ENCODE results near the gene EIF4E2.

The EIF4E2 gene

GRCh38 chr2:232604535-232604934 is 54.0 kb downstream of the EIF4E2 start:
- no peak for DNase-seq
- H3K27me3 ChIP-seq (replicated peaks; ENCODE audit: insufficient read depth, low read length), result no peaks in the 10 kb centered on the region
- no peaks in the 10 kb centered on the region for H3K79me2 ChIP-seq (ENCODE audit: low read length)
- H3F3A ChIP-seq (ENCODE audit: insufficient read depth, low read length), result no peaks in the 10 kb centered on the region
- no peak overlapping the region for H3K4me3 ChIP-seq (ENCODE audit: low read length)
- H3K9me2 ChIP-seq (replicated peaks; ENCODE audit: insufficient read depth, low read length), result no peaks in the 10 kb centered on the region
- H3K4me2 ChIP-seq (ENCODE audit: low read depth, low read length), result no peak overlapping the region
- no peaks in the 10 kb centered on the region for H3K4me1 ChIP-seq (ENCODE audit: low read length)
- H3K9ac ChIP-seq (ENCODE audit: low read length), result no peak overlapping the region
- no peak for TF ChIP-seq EZH2phosphoT487 (IDR thresholded peaks at IDR 0.05; ENCODE audit: low read length)
- H3K27ac ChIP-seq (ENCODE audit: low read length), result no peak overlapping the region
- no peaks in the 10 kb centered on the region for H4K20me1 ChIP-seq (ENCODE audit: insufficient read depth, low read length)
- H3K9me3 ChIP-seq (replicated peaks; ENCODE audit: insufficient read depth, low read length), result no peaks in the 10 kb centered on the region
- no peaks in the 10 kb centered on the region for H3K36me3 ChIP-seq (replicated peaks; ENCODE audit: insufficient read depth, low read length)
- H2AFZ ChIP-seq (ENCODE audit: low read length), result no peak overlapping the region

GRCh38 chr2:232607011-232607410 is 56.5 kb downstream of the EIF4E2 start:
- H3K27ac ChIP-seq (ENCODE audit: low read length), result no peak overlapping the region
- no peaks in the 10 kb centered on the region for H3K36me3 ChIP-seq (replicated peaks; ENCODE audit: insufficient read depth, low read length)
- no peak overlapping the region for H3K4me3 ChIP-seq (ENCODE audit: low read length)
- no peaks in the 10 kb centered on the region for H3K9me3 ChIP-seq (replicated peaks; ENCODE audit: insufficient read depth, low read length)
- H3K27me3 ChIP-seq (replicated peaks; ENCODE audit: insufficient read depth, low read length), result no peaks in the 10 kb centered on the region
- TF ChIP-seq EZH2phosphoT487 (IDR thresholded peaks at IDR 0.05; ENCODE audit: low read length) (no peak), CTCF (IDR thresholded peaks at IDR 0.05; ENCODE audit: low read length) (no peak), EZH2 (optimal IDR thresholded peaks at IDR 0.05; ENCODE audit: low read depth, low read length) (no peak)
- no peaks in the 10 kb centered on the region for H3K79me2 ChIP-seq (ENCODE audit: low read length)
- H4K20me1 ChIP-seq (ENCODE audit: insufficient read depth, low read length), result no peaks in the 10 kb centered on the region
- H3K9me2 ChIP-seq (replicated peaks; ENCODE audit: insufficient read depth, low read length), result no peaks in the 10 kb centered on the region
- H3K9ac ChIP-seq (ENCODE audit: low read length), result no peak overlapping the region
- no peak overlapping the region for H3K4me2 ChIP-seq (ENCODE audit: low read depth, low read length)
- no peak overlapping the region for H2AFZ ChIP-seq (ENCODE audit: low read length)
- no peak for DNase-seq
- no peaks in the 10 kb centered on the region for H3K4me1 ChIP-seq (ENCODE audit: low read length)
- no peaks in the 10 kb centered on the region for H3F3A ChIP-seq (ENCODE audit: insufficient read depth, low read length)

GRCh38 chr2:232609607-232610006 is 59.1 kb downstream of the EIF4E2 start:
- Histone ChIP-seq H3F3A (ENCODE audit: insufficient read depth, low read length) (no peaks in the 10 kb centered on the region), H3K36me3 (replicated peaks; ENCODE audit: insufficient read depth, low read length) (no peaks in the 10 kb centered on the region), H3K27ac (ENCODE audit: low read length) (no peak overlapping the region), H3K4me3 (ENCODE audit: low read length) (no peak overlapping the region), H3K9ac (ENCODE audit: low read length) (no peak overlapping the region), H2AFZ (ENCODE audit: low read length) (no peak overlapping the region), H3K79me2 (ENCODE audit: low read length) (no peaks in the 10 kb centered on the region), H3K27me3 (replicated peaks; ENCODE audit: insufficient read depth, low read length) (no peaks in the 10 kb centered on the region), H3K4me2 (ENCODE audit: low read depth, low read length) (no peak overlapping the region), H3K9me2 (replicated peaks; ENCODE audit: insufficient read depth, low read length) (no peaks in the 10 kb centered on the region), H4K20me1 (ENCODE audit: insufficient read depth, low read length) (no peaks in the 10 kb centered on the region), H3K9me3 (replicated peaks; ENCODE audit: insufficient read depth, low read length) (no peaks in the 10 kb centered on the region), H3K4me1 (ENCODE audit: low read length) (no peaks in the 10 kb centered on the region)
- TF ChIP-seq EZH2phosphoT487 (IDR thresholded peaks at IDR 0.05; ENCODE audit: low read length), result no peak
- TF ChIP-seq CTCF (IDR thresholded peaks at IDR 0.05; ENCODE audit: low read length), result no peak
- no peak for TF ChIP-seq EZH2 (optimal IDR thresholded peaks at IDR 0.05; ENCODE audit: low read depth, low read length)
- no peak for DNase-seq

- no peaks in the 10 kb centered on the region for H3K4me1 ChIP-seq (ENCODE audit: low read length)
- H4K20me1 ChIP-seq (ENCODE audit: insufficient read depth, low read length), result no peaks in the 10 kb centered on the region
- no peak for DNase-seq
- H2AFZ ChIP-seq (ENCODE audit: low read length), result no peak overlapping the region
- no peak overlapping the region for H3K27ac ChIP-seq (ENCODE audit: low read length)
- H3K36me3 ChIP-seq (replicated peaks; ENCODE audit: insufficient read depth, low read length), result no peaks in the 10 kb centered on the region
- no peaks in the 10 kb centered on the region for H3F3A ChIP-seq (ENCODE audit: insufficient read depth, low read length)
- no peaks in the 10 kb centered on the region for H3K9me2 ChIP-seq (replicated peaks; ENCODE audit: insufficient read depth, low read length)
- no peak overlapping the region for H3K4me3 ChIP-seq (ENCODE audit: low read length)
- H3K9me3 ChIP-seq (replicated peaks; ENCODE audit: insufficient read depth, low read length), result no peaks in the 10 kb centered on the region
- H3K79me2 ChIP-seq (ENCODE audit: low read length), result no peaks in the 10 kb centered on the region
- no peaks in the 10 kb centered on the region for H3K27me3 ChIP-seq (replicated peaks; ENCODE audit: insufficient read depth, low read length)
- H3K4me2 ChIP-seq (ENCODE audit: low read depth, low read length), result no peak overlapping the region
- no peak overlapping the region for H3K9ac ChIP-seq (ENCODE audit: low read length)
- TF ChIP-seq CTCF (IDR thresholded peaks at IDR 0.05; ENCODE audit: low read length) (no peak), EZH2phosphoT487 (IDR thresholded peaks at IDR 0.05; ENCODE audit: low read length) (no peak), EZH2 (optimal IDR thresholded peaks at IDR 0.05; ENCODE audit: low read depth, low read length) (no peak)
Measured at GRCh38 chr2:232610081-232610480, 59.6 kb downstream of the EIF4E2 start.
